Choroid plexus epithelial cell (primary cell): ENCODE data around the gene KIF22.
A peak's percentile ranks its signal among the peaks of the same experiment; 100 is the strongest.

Source experiments
- DNase-seq: peaks from one replicate; pipeline ENCODE4 v3.0.0-alpha.2; 2010; ENCODE audit warnings: low read depth
- H3K4me3 ChIP-seq: 2 replicates; pipeline ENCODE4 v1.5.1; 2011; ENCODE audit warnings: low read depth, mild to moderate bottlenecking, control low read depth, low read length, moderate library complexity
- CTCF ChIP-seq: conservative IDR thresholded peaks from 2 replicates; pipeline ENCODE4 v1.5.1; 2011; ENCODE audit warnings: low read depth, mild to moderate bottlenecking, control low read depth, inconsistent platforms, low read length, moderate library complexity

KIF22 gene

GRCh38 chr16:29820730-29821642 is 30.4 kb downstream of the KIF22 start:
- peak overlapping the region; percentile 72 for H3K4me3 ChIP-seq
- DNase-seq = peak; percentile 26
- TF ChIP-seq CTCF = no peak

- peak; percentile 86 for DNase-seq
- no peak for TF ChIP-seq CTCF
- peak overlapping the region; percentile 72 for H3K4me3 ChIP-seq
Measured at GRCh38 chr16:29821643-29822115, 31.1 kb downstream of the KIF22 start.

GRCh38 chr16:29824589-29825144 is 34.1 kb downstream of the KIF22 start:
- TF ChIP-seq CTCF = no peak
- H3K4me3 ChIP-seq = no peak overlapping the region
- peak; percentile 73 for DNase-seq

GRCh38 chr16:29825145-29826044 is 34.8 kb downstream of the KIF22 start:
- TF ChIP-seq CTCF = no peak
- H3K4me3 ChIP-seq = no peak overlapping the region
- peak; percentile 87 for DNase-seq

- DNase-seq = no peak
- no peak overlapping the region for H3K4me3 ChIP-seq
- no peak for TF ChIP-seq CTCF
Measured at GRCh38 chr16:29826342-29826695, 35.8 kb downstream of the KIF22 start.

GRCh38 chr16:29830774-29831173 is 40.2 kb downstream of the KIF22 start:
- TF ChIP-seq CTCF = no peak
- DNase-seq = no peak
- H3K4me3 ChIP-seq = no peak overlapping the region
